Astrocyte (in vitro differentiated cells and primary cell): ENCODE data around the gene RDH11.

Experiments
- CTCF ChIP-seq: IDR thresholded peaks from 2 replicates; pipeline ENCODE4 v1.5.1; 2011; ENCODE audit warnings: low read depth, mild to moderate bottlenecking, inconsistent platforms, low read length, moderate library complexity; ENCODE audit not compliant: insufficient read depth
- EZH2 ChIP-seq: IDR thresholded peaks from 2 replicates; pipeline ENCODE4 v1.6.1; 2012; ENCODE audit warnings: mild to moderate bottlenecking, low read length, inconsistent platforms; ENCODE audit not compliant: insufficient read depth

DNA sequence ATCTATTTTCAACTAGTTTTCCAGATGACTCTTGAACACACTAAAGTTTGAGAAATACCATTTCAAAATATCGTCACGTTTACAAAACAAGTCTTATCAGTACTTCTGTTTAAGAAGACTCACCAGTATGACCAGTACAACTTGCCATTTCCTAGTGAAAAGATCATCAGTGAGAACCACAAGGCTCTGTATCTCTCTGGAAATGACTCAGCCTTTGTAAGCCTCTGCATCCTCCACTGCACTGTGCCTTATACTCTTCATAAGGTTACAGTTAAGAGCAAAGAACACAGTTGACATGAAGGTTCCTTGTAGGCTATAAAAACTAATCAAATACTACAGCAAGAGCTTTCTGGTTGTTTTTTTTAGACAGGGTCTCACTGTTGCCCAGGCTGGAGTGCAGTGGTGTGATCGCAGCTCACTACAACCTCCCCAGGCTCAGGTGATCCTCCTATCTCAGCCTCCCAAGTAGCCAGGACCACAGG, 15.4 kb downstream of the RDH11 start:
- no peak for TF ChIP-seq EZH2
- no peak for TF ChIP-seq CTCF
